Measurements from ENCODE around the gene TAF1B. TPM values are rescaled to one million over a fixed set of nuclear protein-coding genes. Genes with fewer than 3 reads are reported as not detected.

Gene TAF1B
- total RNA-seq, 2 donors from 2014 or later = 4.0 to 6.1 TPM

DNA sequence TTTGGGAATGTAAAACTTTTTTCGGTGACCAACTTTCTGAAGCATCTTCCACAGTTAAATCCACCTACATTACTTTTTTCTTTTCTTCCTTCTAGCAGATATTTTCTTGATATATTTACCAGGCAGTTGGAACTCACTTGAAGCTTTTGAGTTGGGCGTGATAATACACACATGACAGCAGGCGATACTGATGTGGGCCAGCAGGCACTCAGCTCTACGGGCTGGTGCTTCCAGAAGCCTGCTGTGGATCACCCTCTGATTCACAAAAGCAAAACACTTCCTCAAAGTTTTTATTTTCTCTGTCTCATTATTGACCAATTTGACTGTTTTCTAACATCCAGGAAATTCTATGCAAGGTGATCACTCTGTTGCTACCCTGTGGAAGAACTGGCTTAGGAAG is 131.1 kb downstream of the TAF1B start:
- Histone ChIP-seq H3K4me1 (peaks cover 0 to 51% of the 10 kb centered on the region in 2 donors), H3K27ac (peak overlapping the region; percentile 41 to 43), H3K36me3 (no peaks in the 10 kb centered on the region), H3K9me3 (no peaks in the 10 kb centered on the region), H3K27me3 (no peaks in the 10 kb centered on the region), H3K4me3 (no peak overlapping the region)
- DNase-seq (ENCODE audit: low spot score) = no peak
- TF ChIP-seq, protein P1, sequence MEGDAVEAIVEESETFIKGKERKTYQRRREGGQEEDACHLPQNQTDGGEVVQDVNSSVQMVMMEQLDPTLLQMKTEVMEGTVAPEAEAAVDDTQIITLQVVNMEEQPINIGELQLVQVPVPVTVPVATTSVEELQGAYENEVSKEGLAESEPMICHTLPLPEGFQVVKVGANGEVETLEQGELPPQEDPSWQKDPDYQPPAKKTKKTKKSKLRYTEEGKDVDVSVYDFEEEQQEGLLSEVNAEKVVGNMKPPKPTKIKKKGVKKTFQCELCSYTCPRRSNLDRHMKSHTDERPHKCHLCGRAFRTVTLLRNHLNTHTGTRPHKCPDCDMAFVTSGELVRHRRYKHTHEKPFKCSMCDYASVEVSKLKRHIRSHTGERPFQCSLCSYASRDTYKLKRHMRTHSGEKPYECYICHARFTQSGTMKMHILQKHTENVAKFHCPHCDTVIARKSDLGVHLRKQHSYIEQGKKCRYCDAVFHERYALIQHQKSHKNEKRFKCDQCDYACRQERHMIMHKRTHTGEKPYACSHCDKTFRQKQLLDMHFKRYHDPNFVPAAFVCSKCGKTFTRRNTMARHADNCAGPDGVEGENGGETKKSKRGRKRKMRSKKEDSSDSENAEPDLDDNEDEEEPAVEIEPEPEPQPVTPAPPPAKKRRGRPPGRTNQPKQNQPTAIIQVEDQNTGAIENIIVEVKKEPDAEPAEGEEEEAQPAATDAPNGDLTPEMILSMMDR (IDR thresholded peaks at IDR 0.05) = no peak

DNA sequence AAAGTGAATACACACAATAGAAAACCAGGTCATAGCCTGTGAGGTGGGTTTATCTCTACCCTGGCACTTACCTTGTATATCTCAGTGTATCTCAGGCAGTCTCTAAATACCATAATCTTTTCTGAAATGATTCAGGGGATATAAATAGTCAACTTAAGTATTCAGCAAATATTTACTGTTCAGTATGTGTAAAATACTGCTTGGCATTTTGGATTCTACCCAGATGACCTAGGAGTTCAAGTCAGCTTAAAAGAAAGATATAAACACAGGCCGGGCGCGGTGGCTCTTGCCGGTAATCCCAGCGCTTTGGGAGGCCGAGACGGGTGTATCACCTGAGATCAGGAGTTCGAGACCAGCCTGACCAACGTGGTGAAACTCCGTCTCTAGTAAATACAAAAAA is 132.1 kb downstream of the TAF1B start:
- TF ChIP-seq, protein P1 (IDR thresholded peaks at IDR 0.05) = no peak
- peak overlapping the region in 1 of 2 donors; percentile 41 for H3K27ac ChIP-seq
- DNase-seq (ENCODE audit: low spot score) = no peak
- no peak overlapping the region for H3K4me3 ChIP-seq
- H3K27me3 ChIP-seq = no peaks in the 10 kb centered on the region
- no peaks in the 10 kb centered on the region for H3K36me3 ChIP-seq
- H3K4me1 ChIP-seq = peaks cover 0 to 50% of the 10 kb centered on the region in 2 donors
- no peaks in the 10 kb centered on the region for H3K9me3 ChIP-seq

DNA sequence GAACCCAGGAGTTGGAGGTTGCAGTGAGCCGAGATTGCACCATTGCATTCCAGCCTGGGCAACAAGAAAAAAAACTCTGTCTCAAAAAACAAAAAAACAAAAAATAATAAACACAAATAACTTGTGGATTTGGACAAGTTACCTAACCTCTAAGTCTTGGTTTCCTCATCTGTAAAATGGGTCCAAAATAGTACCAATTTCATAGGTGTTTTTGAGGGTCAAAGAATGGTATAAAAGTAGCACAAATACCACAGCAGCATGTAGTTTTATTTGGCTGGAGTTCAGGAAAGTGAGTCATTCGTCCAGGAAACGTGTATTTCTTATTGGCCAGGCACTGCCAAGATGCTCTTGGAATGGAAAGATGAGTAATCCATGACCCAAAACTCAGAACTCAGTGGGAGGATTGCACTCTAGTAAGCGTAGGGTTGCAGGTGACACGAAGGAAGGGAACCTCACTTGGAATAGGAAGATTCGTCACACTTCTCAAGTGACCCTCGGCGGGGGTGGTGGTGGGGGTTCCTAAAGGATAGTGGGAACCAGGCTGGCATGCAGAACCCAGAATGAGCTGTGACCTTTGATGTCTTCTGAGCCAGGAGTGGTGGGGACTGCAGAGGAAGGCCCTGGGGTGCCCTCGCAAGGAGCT is 132.7 kb downstream of the TAF1B start:
- H3K27me3 ChIP-seq = no peaks in the 10 kb centered on the region
- TF ChIP-seq, protein P1 (IDR thresholded peaks at IDR 0.05) = no peak
- H3K4me3 ChIP-seq = no peak overlapping the region
- H3K27ac ChIP-seq = peak overlapping the region in 1 of 2 donors; percentile 41
- DNase-seq (ENCODE audit: low spot score) = no peak
- H3K36me3 ChIP-seq = no peaks in the 10 kb centered on the region
- H3K4me1 ChIP-seq = peaks cover 0 to 44% of the 10 kb centered on the region in 2 donors
- H3K9me3 ChIP-seq = no peaks in the 10 kb centered on the region

DNA sequence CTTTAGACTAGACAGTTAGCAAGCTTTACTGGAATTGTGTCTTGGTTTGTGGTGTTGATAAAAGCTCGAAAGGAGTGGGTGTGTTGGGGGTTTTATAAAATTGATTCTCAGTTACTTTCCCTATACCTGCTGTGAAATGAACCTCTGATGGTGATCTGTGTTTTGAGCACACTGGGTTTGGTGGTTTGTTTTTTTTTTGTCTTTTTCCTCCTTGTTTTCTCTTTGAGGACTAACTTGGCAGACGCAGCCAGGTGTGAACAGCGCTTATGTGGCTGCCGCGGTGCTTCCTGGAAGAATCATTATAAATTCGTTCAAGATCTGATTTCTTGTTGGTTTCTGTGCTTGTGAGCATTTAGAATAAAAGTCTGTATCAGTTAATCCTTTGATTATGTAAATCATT is 136.7 kb downstream of the TAF1B start:
- TF ChIP-seq, protein P1 (IDR thresholded peaks at IDR 0.05) = no peak
- Histone ChIP-seq H3K27me3 (no peaks in the 10 kb centered on the region), H3K36me3 (no peaks in the 10 kb centered on the region), H3K4me3 (no peak overlapping the region), H3K27ac (no peak overlapping the region), H3K4me1 (peaks cover 0 to 42% of the 10 kb centered on the region in 2 donors), H3K9me3 (no peaks in the 10 kb centered on the region)
- DNase-seq (ENCODE audit: low spot score) = no peak

DNA sequence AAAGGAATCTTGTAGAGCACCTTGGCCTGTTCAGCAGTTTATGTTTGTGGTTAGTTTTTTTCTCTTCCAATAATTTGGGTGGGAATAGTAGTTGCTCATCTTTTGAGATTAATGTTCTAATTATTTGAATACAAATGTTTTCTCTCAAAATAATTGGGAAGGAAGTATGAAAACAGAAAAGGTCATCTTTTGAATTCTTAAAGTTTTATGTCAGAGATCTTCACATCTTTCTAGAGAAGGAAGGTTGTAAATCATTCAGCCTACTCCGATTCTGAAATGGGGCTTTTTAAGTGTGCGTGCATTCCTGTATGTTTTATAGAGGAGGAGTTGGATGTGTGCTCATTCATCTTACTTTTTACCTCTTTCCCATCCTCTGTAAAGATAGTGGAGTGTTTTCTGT is 137.2 kb downstream of the TAF1B start:
- TF ChIP-seq, protein P1 (IDR thresholded peaks at IDR 0.05) = no peak
- no peaks in the 10 kb centered on the region for H3K27me3 ChIP-seq
- H3K4me3 ChIP-seq = no peak overlapping the region
- no peaks in the 10 kb centered on the region for H3K9me3 ChIP-seq
- DNase-seq (ENCODE audit: low spot score) = no peak
- no peaks in the 10 kb centered on the region for H3K36me3 ChIP-seq
- no peak overlapping the region for H3K27ac ChIP-seq
- H3K4me1 ChIP-seq = peaks cover 0 to 39% of the 10 kb centered on the region in 2 donors

DNA sequence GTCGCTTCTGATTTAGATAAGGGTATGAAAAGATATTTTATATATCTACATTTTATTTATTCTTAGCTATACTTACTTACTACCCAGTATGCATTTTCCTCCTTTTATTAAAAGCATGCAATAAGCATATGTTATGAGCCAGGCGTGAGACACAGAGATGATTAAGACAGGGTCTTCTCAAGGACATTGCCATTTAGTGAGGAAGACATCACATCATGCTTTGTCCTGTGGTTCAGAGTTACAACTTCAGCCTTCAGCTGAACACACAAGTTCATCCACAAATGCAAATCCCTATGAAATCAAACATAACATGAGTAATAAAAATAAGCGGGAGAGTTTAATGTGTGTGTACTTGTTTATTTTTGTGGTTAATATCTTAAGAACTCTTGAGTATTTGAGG is 138.4 kb downstream of the TAF1B start:
- DNase-seq (ENCODE audit: low spot score) = no peak
- Histone ChIP-seq H3K36me3 (no peaks in the 10 kb centered on the region), H3K4me3 (no peak overlapping the region), H3K4me1 (peaks cover 0 to 28% of the 10 kb centered on the region in 2 donors), H3K27ac (no peak overlapping the region), H3K9me3 (no peaks in the 10 kb centered on the region), H3K27me3 (no peaks in the 10 kb centered on the region)
- TF ChIP-seq, protein P1 (IDR thresholded peaks at IDR 0.05) = no peak

Measured in right atrium auricular region (tissue), 2 donors.